NCI-H146 treated with DMSO at 0.1 percent for 48 hours (cell line): Measurements from ENCODE around the gene MAP4.
"Not testable (repeated sequence)": the region's sequence is repeated elsewhere in the genome, so short reads cannot be mapped to it uniquely, and the experiment has no call there.

Experiments
- DNase-seq: peaks from one replicate; lab custom pipeline; 2025; ENCODE audit not compliant: unreplicated experiment; lab: John Stamatoyannopoulos, UW

Gene MAP4

GRCh38 chr3:47901280-47901833 is 114.9 kb downstream of the MAP4 start:
- no peak for DNase-seq

DNA sequence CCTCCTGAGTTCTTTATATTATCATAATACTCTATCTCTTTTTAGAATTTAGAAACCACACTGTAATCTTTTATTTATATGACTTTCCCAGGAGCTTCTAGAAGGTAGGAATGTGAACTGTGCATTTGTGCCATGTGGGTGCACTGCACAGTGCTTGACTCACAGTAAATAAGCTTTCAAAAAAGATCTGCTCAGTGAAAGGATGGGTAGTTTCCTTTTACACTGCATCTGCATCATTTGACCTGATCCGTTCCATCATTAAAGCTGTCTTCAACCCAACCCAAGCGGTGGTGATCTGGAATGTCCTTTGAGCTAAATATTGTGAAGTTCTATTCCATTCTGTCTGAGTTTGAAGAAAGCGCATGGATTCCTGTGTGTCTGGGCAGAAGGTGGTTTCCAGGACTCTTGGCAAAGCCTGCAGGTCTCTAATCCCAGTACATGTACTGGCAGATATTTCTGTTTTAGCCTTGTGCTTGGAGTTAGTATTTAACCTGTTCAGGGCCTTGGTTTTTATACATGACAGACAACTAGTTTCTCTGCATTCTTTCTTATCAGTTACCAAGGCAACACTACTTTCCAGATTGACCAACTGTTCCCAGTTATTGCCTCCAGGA is 116.6 kb downstream of the MAP4 start:
- DNase-seq = no peak

DNA sequence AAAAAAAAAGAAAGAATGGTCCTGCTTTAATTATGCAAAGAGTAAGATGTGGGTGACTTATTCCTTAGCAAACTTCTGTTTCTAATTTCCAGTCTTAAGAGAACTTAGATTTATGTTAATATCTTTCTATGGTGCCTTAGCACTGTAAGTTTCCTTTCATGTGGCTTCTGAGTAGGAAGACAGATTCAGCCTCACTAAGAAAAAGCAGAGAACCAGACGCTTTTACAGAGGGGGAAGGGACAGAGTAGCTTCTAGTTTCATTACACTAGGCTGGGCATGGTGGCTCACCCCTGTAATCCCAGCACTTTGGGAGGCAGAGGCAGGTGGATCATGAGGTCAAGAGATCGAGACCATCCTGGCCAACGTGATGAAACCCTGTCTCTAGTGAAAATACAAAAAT is 118.3 kb downstream of the MAP4 start:
- DNase-seq = no peak

- no peak for DNase-seq
These were observed 119.5 kb downstream of the MAP4 start for GRCh38 chr3:47896736-47897135.

GRCh38 chr3:47895241-47895640 is 121.0 kb downstream of the MAP4 start:
- no peak for DNase-seq

GRCh38 chr3:47892286-47893040 is 123.8 kb downstream of the MAP4 start:
- DNase-seq = peak; percentile 25

DNA sequence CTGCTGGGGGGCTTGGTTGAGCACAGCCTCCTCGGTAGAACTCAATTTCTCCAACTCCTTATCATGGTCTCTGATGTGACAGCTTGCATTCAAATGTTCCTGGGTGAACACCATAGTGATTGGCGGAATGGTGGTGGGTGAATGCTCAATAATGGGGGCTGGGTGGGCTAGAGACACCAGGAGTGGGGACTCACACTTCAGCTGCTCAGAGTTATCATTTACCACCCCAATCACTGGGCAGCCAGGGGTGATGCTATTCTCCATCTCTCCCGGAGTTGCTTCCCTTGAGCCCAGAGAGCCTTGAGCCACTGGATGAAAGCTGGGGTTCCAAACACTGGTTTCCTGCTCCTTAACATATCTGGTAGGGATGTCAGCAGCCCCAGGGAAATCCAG is 124.6 kb downstream of the MAP4 start:
- no peak for DNase-seq

DNA sequence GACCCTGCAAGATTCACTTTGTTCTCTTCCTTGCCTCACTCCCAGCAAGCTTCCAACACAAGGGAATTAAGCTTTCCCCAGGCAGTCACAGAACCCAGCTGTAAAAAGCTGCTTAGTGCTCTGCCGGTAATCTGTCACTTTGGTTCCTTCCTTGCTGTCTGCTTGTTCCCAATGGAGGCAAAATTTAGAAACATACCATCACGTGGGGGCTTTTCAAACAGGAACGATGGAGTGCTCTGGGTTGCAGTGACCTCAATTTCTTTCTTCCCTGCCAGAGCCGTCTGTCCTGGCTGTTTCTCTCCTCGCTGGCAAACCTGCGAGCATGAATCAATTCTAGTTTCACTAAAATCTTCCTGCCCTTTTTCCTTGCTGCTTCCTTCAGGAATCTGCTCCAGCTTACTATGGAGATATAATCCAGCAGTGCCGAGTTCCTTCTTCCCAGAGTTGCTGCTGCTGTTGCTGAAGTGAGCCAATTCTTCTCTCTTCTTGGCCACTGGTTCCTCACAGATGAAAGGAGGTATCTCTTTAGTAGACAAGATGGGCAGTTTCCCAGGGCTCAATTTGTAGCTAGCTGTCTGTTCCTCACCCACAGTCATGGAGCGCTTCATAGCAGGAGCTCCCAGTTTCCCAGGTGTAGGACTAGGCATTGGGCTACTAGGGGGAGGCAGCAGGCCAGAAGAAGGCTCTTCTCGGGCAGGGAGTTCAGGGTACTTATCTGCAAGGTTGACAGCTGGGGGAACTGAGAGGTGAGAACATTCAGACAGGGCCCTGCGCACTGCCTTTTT is 125.2 kb downstream of the MAP4 start:
- no peak for DNase-seq

GRCh38 chr3:47890126-47890827 is 125.9 kb downstream of the MAP4 start:
- no peak for DNase-seq

GRCh38 chr3:47888986-47889757 is 127.0 kb downstream of the MAP4 start:
- DNase-seq = no peak

GRCh38 chr3:47887991-47888390 is 128.2 kb downstream of the MAP4 start:
- not testable (repeated sequence) for DNase-seq

DNA sequence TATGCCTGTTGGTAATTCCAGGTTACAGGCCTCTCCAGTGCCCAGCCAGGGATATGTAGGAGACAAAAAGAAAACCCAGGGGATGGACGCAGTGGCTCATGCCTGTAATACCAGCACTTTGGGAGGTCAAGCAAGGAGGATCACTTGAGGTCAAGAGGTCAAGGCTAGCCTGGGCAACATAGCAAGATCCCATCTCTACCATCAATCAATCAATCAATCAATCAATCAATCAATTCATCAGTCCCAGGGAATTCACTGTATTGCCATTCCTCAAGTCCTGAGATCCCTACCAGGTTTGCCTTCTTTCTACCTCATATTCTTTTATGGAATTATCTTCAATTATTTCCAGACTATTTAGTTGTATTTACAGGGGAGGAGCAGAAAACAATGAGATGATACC is 131.0 kb downstream of the MAP4 start:
- no peak for DNase-seq

GRCh38 chr3:47884603-47885002 is 131.6 kb downstream of the MAP4 start:
- DNase-seq = no peak

DNA sequence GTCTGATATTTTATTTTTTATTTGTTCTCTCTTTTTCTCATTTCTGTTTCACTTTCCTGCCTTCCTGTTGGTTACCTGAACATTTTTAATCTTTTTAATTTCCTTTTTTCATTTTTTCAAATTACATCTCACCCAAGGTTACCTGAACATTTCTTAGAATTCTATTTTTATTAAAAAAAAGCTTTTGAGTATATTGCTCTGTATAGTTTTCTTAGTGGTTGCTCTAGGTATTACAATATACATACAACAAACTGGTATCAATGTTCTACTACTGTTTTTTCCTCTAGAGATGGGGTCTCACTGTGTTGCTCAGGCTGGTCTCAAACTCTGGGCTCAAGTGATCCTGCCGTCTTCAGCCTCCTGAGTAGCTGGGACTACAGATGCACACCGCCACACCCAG is 133.9 kb downstream of the MAP4 start:
- DNase-seq = no peak

- DNase-seq = no peak
These were observed 138.5 kb downstream of the MAP4 start for GRCh38 chr3:47877719-47878118.

- no peak for DNase-seq
These were observed 138.9 kb downstream of the MAP4 start for GRCh38 chr3:47877290-47877689.

- no peak for DNase-seq
These were observed 141.3 kb downstream of the MAP4 start for GRCh38 chr3:47874913-47875312.

DNA sequence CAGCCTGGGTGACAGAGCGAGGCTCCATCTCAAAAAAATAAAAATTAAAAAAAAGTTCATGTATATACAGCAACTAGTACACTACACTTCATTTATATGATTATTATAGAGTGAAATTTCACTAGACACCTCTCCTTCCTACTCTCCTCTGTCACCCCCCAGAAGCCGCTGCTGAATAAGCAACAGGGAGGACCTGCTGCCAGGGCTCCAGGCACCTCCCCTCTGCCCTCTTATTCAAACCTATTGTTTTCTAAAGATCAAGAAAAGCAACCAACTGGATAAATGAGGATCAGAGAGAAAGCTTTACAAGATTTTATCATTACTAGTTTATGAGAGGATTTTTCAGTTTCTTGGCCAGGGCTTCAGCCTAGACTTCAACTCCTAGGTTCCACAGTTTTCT is 141.8 kb downstream of the MAP4 start:
- DNase-seq = no peak

DNA sequence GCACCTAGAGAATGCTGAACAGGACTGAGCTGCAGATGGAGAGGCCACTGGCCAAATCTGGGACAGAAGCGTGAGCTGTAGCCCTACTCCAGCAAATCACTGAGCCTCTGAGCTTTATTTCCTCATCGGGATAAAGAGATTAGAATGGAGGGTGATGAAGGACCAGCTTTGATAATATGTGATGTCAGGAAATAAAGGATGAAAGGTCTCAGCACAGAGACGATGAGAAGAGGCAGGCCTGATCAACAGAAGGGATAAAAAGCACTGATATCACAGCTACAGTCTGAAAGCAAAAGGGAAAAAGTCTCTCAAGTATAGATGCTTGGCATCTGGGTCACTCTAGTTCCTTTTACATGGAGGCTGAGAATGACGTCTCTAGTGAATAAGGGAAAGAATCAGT is 143.3 kb downstream of the MAP4 start:
- no peak for DNase-seq

GRCh38 chr3:47871389-47871788 is 144.8 kb downstream of the MAP4 start:
- DNase-seq = no peak
